ENCODE results near the gene MAPK12.

Gene MAPK12

DNA sequence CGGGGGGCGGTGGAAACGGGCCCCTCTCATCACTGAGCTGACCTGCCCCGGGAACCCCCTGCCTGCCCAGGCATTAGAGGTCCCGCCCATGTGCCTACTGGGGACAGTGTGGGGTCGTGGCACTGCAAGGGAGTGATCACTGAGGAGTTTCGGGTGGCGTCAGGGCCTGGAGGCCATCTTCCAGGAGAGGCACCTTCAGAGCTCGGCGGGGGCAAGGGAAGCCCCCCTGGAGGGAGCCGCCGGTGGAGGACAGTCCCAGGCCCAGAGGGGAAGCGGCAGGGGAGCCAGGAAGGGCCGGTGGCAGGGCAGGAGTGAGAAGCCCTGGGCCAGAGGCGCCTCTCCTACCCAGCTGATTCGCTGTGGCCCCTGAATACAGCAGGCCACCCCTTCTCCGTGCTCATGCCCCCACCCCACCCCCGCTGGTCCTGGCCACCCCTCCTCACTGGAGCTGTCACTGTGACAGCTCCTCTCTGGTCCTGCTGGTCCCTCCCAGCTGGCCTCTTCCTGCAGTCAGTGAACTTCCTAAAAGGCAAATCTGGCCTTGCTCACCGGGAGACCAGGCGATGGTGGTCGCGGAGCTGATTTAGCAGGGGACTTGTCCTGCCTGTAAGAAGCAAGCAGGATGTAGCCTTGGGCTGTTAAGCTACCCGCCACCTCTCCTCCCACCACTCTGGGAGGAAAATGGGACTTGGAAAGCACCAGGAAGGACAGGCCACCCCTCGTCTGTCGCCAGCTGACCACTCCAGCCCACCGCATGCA is 10.7 kb upstream of the MAPK12 start:
- no peak for DNase-seq (ENCODE audit: low spot score)
- TF ChIP-seq, protein P1, sequence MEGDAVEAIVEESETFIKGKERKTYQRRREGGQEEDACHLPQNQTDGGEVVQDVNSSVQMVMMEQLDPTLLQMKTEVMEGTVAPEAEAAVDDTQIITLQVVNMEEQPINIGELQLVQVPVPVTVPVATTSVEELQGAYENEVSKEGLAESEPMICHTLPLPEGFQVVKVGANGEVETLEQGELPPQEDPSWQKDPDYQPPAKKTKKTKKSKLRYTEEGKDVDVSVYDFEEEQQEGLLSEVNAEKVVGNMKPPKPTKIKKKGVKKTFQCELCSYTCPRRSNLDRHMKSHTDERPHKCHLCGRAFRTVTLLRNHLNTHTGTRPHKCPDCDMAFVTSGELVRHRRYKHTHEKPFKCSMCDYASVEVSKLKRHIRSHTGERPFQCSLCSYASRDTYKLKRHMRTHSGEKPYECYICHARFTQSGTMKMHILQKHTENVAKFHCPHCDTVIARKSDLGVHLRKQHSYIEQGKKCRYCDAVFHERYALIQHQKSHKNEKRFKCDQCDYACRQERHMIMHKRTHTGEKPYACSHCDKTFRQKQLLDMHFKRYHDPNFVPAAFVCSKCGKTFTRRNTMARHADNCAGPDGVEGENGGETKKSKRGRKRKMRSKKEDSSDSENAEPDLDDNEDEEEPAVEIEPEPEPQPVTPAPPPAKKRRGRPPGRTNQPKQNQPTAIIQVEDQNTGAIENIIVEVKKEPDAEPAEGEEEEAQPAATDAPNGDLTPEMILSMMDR (IDR thresholded peaks at IDR 0.05; ENCODE audit: extremely low read depth, insufficient read depth, missing control alignments) = no peak
- in situ Hi-C loops (cut with MboI; ENCODE audit: low pct_unique_long_range_greater_than_20kb, low sequenced_read_pairs, unreplicated experiment) = loop anchor here (10.0 kb wide), 1 partner anchor 53 kb away; the partner anchor contains the start of gene DENND6B

GRCh38 chr22:50271519-50271970 is 10.1 kb upstream of the MAPK12 start:
- peak; percentile 91 for DNase-seq (ENCODE audit: low spot score)
- TF ChIP-seq, protein P1 (IDR thresholded peaks at IDR 0.05; ENCODE audit: extremely low read depth, insufficient read depth, missing control alignments) = peak; percentile 36
- in situ Hi-C loops (cut with MboI; ENCODE audit: low pct_unique_long_range_greater_than_20kb, low sequenced_read_pairs, unreplicated experiment) = loop anchor here (10.0 kb wide), 1 partner anchor 53 kb away; the partner anchor contains the start of gene DENND6B

GRCh38 chr22:50270666-50271394 is 9.3 kb upstream of the MAPK12 start:
- in situ Hi-C loops (cut with MboI; ENCODE audit: low pct_unique_long_range_greater_than_20kb, low sequenced_read_pairs, unreplicated experiment) = loop anchor here (10.0 kb wide), 1 partner anchor 54 kb away; the partner anchor contains the start of gene DENND6B
- peak; percentile 81 for DNase-seq (ENCODE audit: low spot score)
- TF ChIP-seq, protein P1 (IDR thresholded peaks at IDR 0.05; ENCODE audit: extremely low read depth, insufficient read depth, missing control alignments) = no peak

DNA sequence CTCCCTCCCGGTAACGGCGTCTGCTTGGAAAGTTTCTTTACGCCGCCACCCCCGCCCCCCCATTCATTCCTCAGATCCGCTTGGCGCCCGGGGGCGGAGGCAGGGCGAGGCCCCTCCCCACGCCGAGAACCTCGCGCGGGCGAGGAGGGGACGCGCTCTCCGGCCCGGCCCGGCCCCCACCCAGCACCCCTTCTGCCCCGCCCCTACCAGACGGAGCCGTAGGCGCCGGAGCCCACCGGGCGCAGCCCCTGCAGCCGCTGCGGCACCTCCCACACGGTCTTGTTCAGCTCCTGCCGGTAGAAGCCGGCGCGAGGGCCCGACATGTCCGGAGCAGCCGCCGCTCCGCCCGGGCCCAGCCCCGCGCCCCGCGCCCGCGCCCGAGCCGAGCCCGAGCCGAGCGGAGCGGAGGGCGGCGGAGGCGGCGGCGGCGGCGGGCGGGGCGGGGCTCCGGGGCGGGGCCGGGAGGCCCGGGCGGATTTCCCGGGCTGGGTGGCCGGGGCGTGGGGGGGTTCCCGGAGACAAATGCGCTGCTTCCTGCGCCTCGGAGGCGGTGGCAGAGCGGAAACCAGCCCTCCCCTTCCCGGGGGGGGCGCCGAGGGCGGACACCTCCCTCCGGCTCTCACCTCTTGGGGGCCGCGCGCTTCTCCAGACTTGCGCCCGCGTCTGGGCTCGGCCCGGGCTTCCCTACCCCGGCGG is 8.6 kb upstream of the MAPK12 start, which contains the start of gene MAPK11:
Gene MAPK11 (minus strand): TSS at position 411 of the 696 bp plus-strand sequence. CDS start 88 bp downstream, at position 323.
- DNase-seq (ENCODE audit: low spot score) = peak; percentile 89
- TF ChIP-seq, protein P1 (IDR thresholded peaks at IDR 0.05; ENCODE audit: extremely low read depth, insufficient read depth, missing control alignments) = no peak
- in situ Hi-C loops (cut with MboI; ENCODE audit: low pct_unique_long_range_greater_than_20kb, low sequenced_read_pairs, unreplicated experiment) = loop anchor here (10.0 kb wide), 1 partner anchor 55 kb away; the partner anchor contains the start of gene DENND6B

DNA sequence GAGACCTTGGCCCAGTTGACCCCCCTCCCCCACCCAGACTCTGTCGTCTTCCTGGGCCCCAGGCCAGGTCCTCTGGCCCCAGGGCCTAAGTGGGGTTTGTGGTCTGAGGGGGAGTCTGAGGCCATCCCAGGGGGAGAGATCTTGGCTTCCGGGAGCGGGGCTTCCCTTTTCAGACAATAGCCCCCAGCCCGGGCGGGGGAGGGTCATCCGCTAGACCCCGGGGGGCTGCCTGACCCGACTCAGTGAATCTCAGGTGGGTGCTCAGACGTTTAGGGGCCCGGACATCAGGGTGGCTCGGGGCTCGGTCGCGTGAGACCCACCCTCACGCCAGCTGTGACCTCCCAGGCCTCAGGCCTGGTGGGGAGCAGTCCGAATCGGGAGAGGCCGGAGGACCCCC is 8.1 kb upstream of the MAPK12 start:
- in situ Hi-C loops (cut with MboI; ENCODE audit: low pct_unique_long_range_greater_than_20kb, low sequenced_read_pairs, unreplicated experiment) = no loop called here
- TF ChIP-seq, protein P1 (IDR thresholded peaks at IDR 0.05; ENCODE audit: extremely low read depth, insufficient read depth, missing control alignments) = no peak
- DNase-seq (ENCODE audit: low spot score) = no peak

GRCh38 chr22:50268655-50269113 is 7.2 kb upstream of the MAPK12 start:
- DNase-seq (ENCODE audit: low spot score) = no peak
- in situ Hi-C loops (cut with MboI; ENCODE audit: low pct_unique_long_range_greater_than_20kb, low sequenced_read_pairs, unreplicated experiment) = no loop called here
- TF ChIP-seq, protein P1 (IDR thresholded peaks at IDR 0.05; ENCODE audit: extremely low read depth, insufficient read depth, missing control alignments) = no peak

Data from GM13977 (cell line).